Mesodermal cell (in vitro differentiated cells): ENCODE data around the gene CCDC3. TPM values are rescaled to one million over a fixed set of nuclear protein-coding genes. Genes with fewer than 3 reads are reported as not detected.

ENCODE experiments used
- H3K27ac ChIP-seq: 2 replicates; pipeline ENCODE4 v1.7.0; 2013; ENCODE audit warnings: mild to moderate bottlenecking, low read depth, low read length, moderate library complexity; ENCODE audit not compliant: severe bottlenecking
- H3K36me3 ChIP-seq: 2 replicates; pipeline ENCODE4 v1.7.1; 2013; ENCODE audit warnings: mild to moderate bottlenecking, low read length, moderate library complexity; ENCODE audit not compliant: control insufficient read depth, insufficient read depth
- H3K4me1 ChIP-seq: one replicate; pipeline ENCODE4 v1.7.1; 2013; ENCODE audit warnings: mild to moderate bottlenecking, low read length; ENCODE audit not compliant: insufficient read depth, control insufficient read depth, poor library complexity, severe bottlenecking
- H3K4me3 ChIP-seq: 2 replicates; pipeline ENCODE4 v1.7.0; 2013; ENCODE audit warnings: low read length, control low read depth, mild to moderate bottlenecking; ENCODE audit not compliant: insufficient read depth, poor library complexity, severe bottlenecking; ENCODE audit errors: extremely low read depth
- H3K9me3 ChIP-seq: 2 replicates; pipeline ENCODE4 v1.7.1; 2013; ENCODE audit warnings: mild to moderate bottlenecking, low read length, moderate library complexity; ENCODE audit not compliant: control insufficient read depth
- WGBS, 2 experiments: methylation state at CpG; one replicate each; pipeline ENCODE4 v1.1.5; 2013; ENCODE audit warnings: missing lambda C conversion rate in 2 of 2; ENCODE audit not compliant: insufficient coverage in 2 of 2; 5-methylcytosine and 5-hydroxymethylcytosine counted together
- polyA plus RNA-seq, 2 experiments: library from polyadenylated mRNA; stranded (reverse); fragments of 50-300 nt; gene quantifications; one replicate each; pipeline ENCODE4 v1.2.3, GENCODE V29; 2013

The CCDC3 gene
- 28.2 TPM for polyA plus RNA-seq (2013, experiment 1 of 2)
- 25.3 TPM for polyA plus RNA-seq (2013, experiment 2 of 2)

DNA sequence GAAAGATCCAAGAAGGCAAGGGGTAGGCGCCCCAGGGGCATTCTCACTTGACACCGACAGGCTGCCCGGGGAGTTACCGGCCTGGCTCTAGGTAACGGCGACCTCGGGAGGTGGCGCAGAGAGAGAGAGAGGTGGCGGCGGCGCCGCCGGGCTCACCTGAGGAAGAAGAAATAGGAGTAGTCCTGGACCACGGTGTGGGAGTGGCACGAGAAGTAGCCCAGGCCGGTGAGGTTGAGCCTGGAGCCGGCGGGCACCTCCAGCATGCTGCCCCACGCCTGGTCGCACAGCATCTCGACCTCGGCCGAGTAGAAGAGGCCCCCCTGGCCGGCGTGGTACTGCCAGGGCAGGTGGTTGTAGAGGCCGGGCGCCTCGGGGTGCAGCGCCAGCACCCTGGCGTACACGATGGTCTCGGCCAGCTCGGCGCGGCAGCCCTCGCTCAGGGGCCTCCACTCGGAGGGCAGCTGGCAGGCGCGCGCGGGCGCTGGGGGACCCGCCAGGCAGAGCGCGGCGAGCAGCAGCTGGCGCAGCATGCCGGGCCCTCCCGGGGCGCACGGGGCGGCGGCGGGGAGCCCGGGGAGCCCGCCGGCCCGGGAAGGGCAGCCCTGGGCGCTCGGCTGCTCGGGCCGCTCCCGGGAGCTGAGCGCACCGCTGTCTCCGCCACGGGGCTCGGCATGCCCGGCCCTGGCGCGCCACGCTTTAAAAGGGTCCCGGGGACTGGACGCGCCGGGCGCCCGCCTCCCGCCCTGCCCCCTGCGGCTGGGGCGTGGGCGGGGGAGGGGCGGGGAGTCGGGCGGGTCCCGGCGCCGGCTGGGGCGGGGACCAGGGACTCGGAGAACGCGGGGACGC lies at the start of gene CCDC3:
Gene CCDC3, minus strand, starts transcription at position 673 of the 846 bp plus-strand sequence. Its CDS starts 143 bp downstream, at position 530.
- H3K27ac ChIP-seq: no peak within 1 kb of the TSS
- H3K4me1 ChIP-seq: peaks cover 3% of the 10 kb centered on the region
- no peaks in the 10 kb centered on the region for H3K36me3 ChIP-seq
- H3K9me3 ChIP-seq: no peaks in the 10 kb centered on the region
- WGBS, 2 experiments: 4 to 7% methylated on average over 44 to 60 of the region's 93 CpGs
- peak within 1 kb of the TSS; percentile 39 for H3K4me3 ChIP-seq

DNA sequence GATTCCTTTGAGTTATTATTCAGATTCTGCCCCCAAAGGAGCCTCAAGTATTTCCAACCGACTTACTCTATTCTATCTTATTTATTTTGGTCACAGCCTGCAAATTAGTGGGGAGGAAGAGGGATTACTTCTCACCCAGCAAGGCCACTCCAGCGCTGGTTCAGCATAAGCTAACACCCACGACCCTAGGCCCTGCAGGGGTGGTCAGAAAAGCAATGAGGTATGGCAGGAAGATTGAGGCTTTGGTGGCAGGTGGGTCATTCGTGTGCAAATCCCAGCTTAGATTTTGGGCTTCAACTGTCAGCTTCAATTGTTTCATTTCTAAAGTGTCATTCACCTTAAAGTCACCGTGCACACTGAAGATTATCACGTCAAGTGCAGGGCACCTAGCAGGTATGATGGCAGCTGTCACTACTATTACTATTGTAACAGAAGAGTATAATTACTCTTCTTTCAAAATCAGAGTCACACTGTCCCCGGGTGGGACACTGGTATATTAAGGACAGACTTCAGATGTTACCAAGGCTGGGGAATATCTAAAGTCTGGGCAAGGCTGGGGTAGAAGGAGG lies 49.7 kb upstream of the CCDC3 start:
- no peaks in the 10 kb centered on the region for H3K36me3 ChIP-seq
- H3K27ac ChIP-seq: no peak overlapping the region
- no peaks in the 10 kb centered on the region for H3K4me1 ChIP-seq
- no peaks in the 10 kb centered on the region for H3K9me3 ChIP-seq
- 71 to 83% methylated on average over 1 of the region's 7 CpGs for WGBS, 2 experiments
- H3K4me3 ChIP-seq: no peak overlapping the region

DNA sequence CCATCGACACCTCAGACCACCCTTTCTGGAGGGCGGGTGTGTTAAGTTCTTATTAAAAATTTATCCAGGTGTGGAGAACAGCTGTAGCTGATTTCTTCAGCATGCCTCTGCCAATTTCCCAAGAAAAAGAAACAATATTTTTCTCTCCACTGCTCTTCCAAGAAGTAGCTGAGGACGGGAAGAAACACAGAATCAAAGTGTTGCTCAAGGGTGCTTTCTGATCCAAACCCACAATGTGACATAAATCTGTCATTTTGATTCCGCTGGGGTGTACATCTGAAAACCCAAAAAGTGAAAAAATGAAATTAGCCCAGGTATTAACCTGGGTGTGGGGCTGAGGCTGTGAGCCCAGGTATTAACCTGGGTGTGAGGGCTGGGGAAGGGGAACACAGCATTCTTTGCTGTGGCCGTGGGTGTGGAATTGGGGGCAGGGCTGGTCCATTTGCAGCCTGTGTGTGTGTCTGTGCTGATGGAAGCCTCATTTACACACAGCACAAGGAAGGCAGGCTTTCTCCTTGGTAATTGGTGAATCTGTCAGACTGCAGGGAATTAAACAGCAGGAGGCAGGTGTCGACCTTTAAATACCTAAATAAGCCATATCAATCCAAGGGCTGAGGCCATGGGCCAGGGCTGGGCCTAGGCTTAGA lies 48.4 kb upstream of the CCDC3 start:
- 61 to 83% methylated on average over 2 to 3 of the region's 6 CpGs for WGBS, 2 experiments
- H3K36me3 ChIP-seq: no peaks in the 10 kb centered on the region
- no peak overlapping the region for H3K4me3 ChIP-seq
- H3K9me3 ChIP-seq: no peaks in the 10 kb centered on the region
- H3K27ac ChIP-seq: no peak overlapping the region
- no peaks in the 10 kb centered on the region for H3K4me1 ChIP-seq

DNA sequence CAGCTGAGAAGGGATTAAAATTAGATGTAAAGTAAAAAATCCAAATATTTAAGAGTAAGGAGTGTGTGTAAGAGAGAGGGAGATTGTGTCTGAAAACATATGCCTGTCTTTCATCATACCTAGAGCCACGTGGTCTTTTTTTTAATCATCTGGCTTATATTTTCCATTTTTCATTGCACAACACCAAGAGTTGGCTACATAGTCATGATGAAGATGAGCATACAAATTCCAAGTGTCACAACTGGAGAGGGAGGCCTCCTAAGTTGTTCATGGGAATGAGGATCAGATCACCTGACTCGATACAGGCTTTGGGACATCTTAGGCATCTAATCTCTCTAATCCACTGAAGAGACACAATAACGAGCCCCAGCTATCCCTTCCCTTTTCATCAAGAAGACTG lies 47.2 kb upstream of the CCDC3 start:
- 80 to 100% methylated on average over 1 of the region's 3 CpGs for WGBS, 2 experiments
- no peaks in the 10 kb centered on the region for H3K9me3 ChIP-seq
- no peaks in the 10 kb centered on the region for H3K36me3 ChIP-seq
- H3K4me3 ChIP-seq: no peak overlapping the region
- H3K27ac ChIP-seq: no peak overlapping the region
- H3K4me1 ChIP-seq: no peaks in the 10 kb centered on the region

DNA sequence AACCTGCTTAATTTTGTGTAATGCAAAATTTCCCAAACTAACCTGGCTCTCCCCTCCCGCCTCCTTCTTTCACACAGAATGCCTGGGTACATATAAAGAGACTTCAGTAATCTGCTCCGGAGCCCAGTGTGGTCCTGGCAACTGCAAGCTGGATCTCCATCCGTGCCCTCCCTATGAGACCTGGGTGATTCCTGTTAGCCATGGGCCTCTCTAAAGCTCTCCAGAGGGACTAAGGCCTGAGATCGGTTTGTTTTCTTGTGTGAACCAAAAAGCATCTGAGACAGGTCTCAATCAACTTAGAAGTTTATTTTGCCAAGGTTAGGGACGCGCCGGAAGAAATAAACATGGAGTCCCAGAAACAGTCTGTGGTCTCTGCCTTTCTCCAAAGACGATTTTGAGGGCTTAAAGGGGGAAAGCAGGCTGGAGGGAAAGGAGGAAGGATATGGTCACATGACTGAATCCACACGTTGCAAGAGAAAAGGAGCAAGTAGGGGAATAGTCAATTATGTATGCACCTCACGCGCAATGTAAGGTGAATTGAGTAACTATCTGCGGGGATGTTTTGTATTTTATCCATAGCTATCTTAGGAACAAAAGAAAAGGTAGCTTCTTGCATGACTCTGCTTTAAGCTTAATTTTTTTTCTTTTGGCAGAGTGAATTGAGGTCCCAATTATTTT lies 46.2 kb upstream of the CCDC3 start:
- 76 to 82% methylated on average over 11 to 12 of the region's 12 CpGs for WGBS, 2 experiments
- Histone ChIP-seq H3K27ac (no peak overlapping the region), H3K4me1 (no peaks in the 10 kb centered on the region), H3K9me3 (no peaks in the 10 kb centered on the region), H3K36me3 (no peaks in the 10 kb centered on the region), H3K4me3 (no peak overlapping the region)

DNA sequence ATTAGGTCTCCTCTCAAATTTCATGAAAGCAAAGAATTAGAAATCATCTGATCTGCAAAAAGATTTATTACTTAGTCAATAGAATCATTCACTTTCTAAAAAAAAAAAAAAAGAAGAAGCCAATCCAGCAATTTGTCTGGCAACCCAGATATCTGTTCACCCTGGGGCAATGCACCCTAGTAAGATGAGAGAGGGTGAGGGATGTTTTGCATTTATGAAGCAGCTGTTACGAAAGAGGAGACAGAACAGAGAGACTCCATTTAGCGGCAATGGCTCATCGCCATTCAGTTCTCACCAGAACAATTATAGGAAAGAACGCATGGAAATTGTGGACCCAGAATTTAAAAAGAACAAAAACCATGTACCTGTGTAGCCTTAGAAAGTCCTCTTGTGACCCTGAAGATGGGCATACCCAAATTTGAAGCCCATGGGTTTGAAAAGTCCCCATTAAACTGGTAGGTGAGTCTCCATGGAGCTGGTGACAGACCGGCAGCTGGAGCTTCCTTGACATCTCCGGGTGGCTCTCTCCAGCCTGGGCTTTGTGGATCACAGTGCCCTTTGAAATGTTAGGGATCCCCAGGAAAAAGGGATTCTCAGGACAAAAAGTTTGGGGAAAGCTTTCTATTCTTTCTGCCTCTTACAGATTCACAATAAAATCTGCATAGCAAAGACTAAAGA lies 45.5 kb upstream of the CCDC3 start:
- WGBS, 2 experiments: 73 to 80% methylated on average over 2 to 5 of the region's 6 CpGs

DNA sequence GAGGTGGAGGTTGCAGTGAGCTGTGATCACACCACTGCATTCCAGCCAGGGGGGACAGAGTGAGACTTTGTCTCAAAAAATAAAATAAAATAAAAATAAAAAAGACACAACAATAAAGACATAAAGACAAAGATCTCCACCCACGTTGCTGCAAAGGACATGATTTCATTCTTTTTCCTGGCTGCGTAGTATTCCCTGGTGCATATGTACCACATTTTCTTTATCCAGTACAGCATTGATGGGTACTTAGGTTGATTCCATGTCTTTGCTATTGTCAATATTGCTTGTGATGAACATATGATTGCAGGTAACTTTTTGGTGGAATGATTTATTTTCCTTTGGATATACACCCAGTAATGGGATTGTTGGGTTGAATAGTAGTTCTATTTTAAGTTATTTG lies 42.0 kb upstream of the CCDC3 start:
- H3K9me3 ChIP-seq: no peaks in the 10 kb centered on the region
- no peaks in the 10 kb centered on the region for H3K36me3 ChIP-seq
- WGBS, 2 experiments: 70% methylated on average over 2 of the region's 2 CpGs; no CpG with 5 or more reads in 1 of the 2 experiments
- no peak overlapping the region for H3K27ac ChIP-seq
- H3K4me1 ChIP-seq: no peaks in the 10 kb centered on the region
- no peak overlapping the region for H3K4me3 ChIP-seq

More for the DNA sequence above, 45.5 kb upstream of the CCDC3 start:
- no peaks in the 10 kb centered on the region for H3K4me1 ChIP-seq
- H3K27ac ChIP-seq: no peak overlapping the region
- no peaks in the 10 kb centered on the region for H3K9me3 ChIP-seq
- H3K4me3 ChIP-seq: no peak overlapping the region
- H3K36me3 ChIP-seq: no peaks in the 10 kb centered on the region

DNA sequence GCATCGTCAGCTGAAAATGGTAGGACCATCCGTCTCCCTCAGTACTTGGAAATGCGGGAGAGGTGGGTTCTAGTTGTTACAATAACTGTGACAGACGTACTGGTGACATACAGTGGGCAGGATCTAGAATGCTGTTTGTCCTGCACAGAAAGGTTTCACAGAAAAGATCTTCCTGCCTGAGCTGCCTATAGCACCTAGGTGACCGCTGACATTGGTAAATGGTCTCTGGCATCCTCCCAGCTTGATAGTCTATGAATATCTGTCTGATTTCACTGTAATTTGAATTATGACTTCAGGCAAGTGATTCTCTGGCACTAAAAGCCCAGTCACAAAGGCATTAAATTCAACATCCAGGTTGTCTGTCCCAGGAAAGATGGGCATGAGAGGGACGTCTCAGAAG lies 38.2 kb upstream of the CCDC3 start:
- H3K4me1 ChIP-seq: no peaks in the 10 kb centered on the region
- no peaks in the 10 kb centered on the region for H3K9me3 ChIP-seq
- 89 to 95% methylated on average over 6 of the region's 6 CpGs for WGBS, 2 experiments
- no peak overlapping the region for H3K27ac ChIP-seq
- no peak overlapping the region for H3K4me3 ChIP-seq
- H3K36me3 ChIP-seq: no peaks in the 10 kb centered on the region

DNA sequence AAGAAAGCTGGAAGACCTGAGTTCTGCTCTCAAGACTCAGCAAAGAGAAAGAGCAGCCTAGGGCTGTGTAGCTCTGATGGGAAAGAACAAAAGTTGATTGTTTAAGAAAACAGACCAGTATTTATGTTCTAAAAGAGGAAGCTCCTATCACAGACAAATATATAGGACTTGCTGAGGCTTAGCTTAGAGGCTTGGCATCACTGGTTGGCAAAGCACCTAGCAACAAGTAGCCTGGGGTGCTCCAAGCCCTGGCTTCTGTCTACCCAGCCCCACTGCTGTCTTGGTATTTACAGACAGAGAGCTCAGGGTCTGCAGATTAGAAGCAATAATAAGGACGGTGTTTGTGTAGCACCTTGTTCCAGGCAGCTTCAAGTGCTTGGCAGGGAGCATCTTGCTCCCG lies 36.9 kb upstream of the CCDC3 start:
- Histone ChIP-seq H3K27ac (no peak overlapping the region), H3K4me1 (no peaks in the 10 kb centered on the region), H3K9me3 (no peaks in the 10 kb centered on the region), H3K4me3 (no peak overlapping the region), H3K36me3 (no peaks in the 10 kb centered on the region)
- no CpG with 5 or more reads among the region's 2 CpGs for WGBS, 2 experiments

DNA sequence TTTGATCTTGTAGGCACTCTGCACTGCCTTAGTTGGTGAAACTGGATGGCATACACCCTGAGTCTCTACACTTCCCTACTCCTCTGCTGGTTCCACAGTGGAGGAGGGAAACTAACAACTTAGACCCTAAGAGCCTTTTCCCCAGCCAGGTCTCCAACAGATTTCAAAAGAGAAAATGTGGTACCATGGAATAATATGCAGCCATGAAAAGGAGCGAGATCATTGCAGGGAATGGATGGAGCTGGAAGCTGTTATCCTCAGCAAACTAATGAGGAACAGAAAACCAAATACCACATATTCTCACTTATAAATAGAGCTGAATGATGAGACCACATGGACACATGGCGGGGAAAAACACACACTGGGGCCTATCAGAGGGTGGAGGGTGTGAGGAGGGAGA lies 36.3 kb upstream of the CCDC3 start:
- no peak overlapping the region for H3K4me3 ChIP-seq
- H3K9me3 ChIP-seq: no peaks in the 10 kb centered on the region
- H3K36me3 ChIP-seq: no peaks in the 10 kb centered on the region
- no peaks in the 10 kb centered on the region for H3K4me1 ChIP-seq
- no peak overlapping the region for H3K27ac ChIP-seq
- no CpG with 5 or more reads among the region's 2 CpGs for WGBS, 2 experiments
